COR-L47 (cell line): Measurements from ENCODE around the gene SYT6.
"Not testable (repeated sequence)": the region's sequence is repeated elsewhere in the genome, so short reads cannot be mapped to it uniquely, and the experiment has no call there.

Source experiments
- DNase-seq: peaks from one replicate; lab custom pipeline; 2025; lab: John Stamatoyannopoulos, UW

SYT6 gene

GRCh38 chr1:114072246-114072645 is 81.4 kb downstream of the SYT6 start:
- DNase-seq, result no peak

GRCh38 chr1:114069762-114070161 is 83.9 kb downstream of the SYT6 start:
- not testable (repeated sequence) for DNase-seq

- DNase-seq, result not testable (repeated sequence)
Measured at GRCh38 chr1:114068684-114069083, 85.0 kb downstream of the SYT6 start.

- not testable (repeated sequence) for DNase-seq
Measured at GRCh38 chr1:114065671-114066070, 88.0 kb downstream of the SYT6 start.

DNA sequence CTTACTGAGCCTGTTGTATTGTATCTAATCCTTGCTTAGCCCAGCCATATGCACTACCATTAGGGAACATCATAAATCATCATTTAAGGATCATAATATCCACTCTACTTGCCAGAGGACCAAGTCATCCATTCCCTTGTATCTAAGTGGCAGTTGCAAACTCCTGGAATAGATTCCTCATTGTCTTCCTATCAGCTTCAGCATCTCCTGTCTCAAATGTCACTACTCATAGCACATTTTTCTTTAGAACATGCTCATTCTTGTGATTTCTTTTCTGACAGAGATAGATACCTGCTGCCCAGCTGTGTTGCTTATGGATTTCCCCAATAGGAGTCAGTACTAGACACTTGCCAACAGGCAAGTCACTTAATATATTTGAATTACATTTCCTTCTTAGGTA is 90.1 kb downstream of the SYT6 start:
- no peak for DNase-seq

GRCh38 chr1:114062477-114063099 is 91.1 kb downstream of the SYT6 start:
- no peak for DNase-seq

DNA sequence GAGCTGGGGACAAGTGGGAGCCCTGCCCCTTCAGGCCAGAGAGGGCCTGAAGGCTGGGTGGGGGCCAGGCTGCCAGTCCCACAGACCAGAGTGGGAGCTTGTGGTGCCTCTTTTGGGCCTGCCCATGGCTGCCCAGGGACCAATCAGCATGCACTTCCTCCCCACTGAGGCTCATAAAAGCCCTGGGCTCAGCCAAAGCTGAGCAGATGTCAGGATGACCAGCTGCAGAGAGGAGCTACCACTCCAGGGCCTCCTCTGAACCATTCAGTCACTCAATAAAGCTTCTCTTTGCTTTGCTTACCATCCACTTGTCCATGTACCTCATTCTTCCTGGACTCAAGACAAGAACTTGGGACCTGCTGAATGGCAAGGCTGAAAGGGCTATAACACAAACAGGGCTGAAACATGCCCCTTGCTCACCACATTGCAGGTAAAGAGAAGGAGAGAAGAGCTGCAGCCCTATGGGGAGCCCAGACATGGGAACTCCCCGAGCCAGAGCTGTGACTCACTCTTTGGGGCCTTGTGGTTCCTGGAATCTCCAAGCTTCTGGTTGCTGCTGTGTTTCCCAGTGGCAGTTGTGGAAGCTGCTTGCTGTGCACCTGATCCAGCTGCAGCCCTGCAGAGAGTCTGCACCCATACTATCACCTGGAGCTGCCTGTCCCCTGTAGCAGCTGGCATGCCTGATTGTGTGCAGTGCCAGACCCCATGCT is 92.4 kb downstream of the SYT6 start:
- no peak for DNase-seq

DNA sequence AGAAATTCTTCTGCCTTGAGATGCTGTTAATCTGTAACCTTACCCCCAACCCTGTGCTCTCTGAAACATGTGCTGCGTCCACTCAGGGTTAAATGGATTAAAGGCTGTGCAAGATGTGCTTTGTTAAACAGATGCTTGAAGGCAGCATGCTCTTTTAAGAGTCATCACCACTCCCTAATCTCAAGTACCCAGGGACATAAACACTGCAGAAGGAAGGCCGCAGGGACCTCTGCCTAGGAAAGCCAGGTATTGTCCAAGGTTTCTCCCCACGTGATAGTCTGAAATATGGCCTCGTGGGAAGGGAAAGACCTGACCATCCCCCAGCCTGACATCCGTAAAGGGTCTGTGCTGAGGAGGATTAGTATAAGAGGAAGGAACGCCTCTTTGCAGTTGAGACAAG is 95.4 kb downstream of the SYT6 start:
- not testable (repeated sequence) for DNase-seq

GRCh38 chr1:114054148-114054547 is 99.5 kb downstream of the SYT6 start:
- no peak for DNase-seq

DNA sequence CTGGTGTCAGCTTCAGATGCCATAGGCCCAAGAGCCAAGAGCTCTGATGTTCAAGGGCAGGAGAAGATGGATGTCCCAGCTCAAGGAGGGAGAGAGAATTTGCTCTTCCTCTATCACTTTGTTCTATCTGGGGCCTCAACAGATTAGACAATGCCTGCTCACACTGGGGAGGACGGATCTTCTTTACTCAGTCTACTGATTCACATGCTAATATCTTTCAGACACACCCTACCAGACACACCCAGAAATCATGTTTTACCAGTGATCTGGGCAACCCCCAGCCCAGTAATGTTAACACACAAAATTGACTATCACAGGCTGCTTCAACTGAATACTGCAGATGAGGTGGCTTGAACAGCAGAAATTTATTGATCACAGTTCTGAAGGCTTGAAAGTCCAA is 105.4 kb downstream of the SYT6 start:
- DNase-seq, result no peak

GRCh38 chr1:114043548-114043947 is 110.1 kb downstream of the SYT6 start:
- no peak for DNase-seq

DNA sequence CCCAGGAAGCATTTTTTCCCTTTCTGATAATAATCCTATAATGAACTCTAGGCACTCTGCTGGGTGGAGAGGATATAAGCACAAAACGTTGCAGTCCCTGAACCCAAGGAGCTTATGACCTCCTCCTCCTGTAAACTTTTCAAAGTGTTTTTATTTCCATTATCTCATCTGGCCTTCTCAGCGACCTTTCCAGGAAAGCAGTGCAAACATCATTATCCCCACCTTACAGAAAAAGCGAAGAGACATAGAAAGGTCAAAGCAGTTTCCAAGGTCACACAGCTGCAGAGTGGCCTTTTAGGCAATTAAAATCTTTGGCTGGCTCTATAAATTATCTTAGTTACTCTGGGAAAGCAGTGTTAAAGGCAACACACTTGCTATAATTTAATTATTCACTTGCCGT is 110.6 kb downstream of the SYT6 start:
- no peak for DNase-seq

DNA sequence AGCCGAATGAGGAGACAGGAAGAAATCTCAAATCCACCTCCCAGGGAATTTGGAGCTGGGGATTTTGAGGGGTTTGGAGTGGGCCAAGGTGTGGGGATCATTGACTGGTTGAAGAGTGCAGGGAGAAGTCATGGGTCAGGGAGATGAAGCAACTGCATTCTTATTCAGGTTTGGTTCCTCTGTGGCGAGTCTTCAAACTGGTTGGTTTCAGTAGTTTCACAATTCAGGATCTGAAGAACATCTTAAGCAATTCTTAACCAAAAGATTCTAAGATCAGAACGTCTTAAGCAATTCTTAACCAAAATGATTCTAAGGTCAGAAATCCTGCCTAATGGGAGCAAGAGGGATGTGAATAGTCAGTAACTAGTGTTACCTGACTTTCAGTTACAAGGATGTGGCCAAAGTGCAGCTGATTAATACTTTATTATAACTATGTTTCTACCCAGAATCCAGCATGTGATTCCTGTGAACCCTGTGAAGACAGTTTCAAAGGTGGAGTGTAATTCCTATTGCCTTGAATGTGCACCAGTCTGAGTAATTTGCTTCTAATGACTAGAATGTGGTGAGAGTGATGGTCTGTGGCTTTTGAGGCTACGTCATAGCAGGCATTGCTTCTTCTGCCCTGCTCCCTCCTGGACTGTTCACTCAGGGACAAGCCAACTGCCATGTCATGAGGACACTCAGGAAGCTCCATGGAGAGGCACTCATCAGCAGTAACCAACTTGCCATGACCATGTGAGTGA is 113.2 kb downstream of the SYT6 start:
- DNase-seq, result no peak
